Measurements from ENCODE around the gene PMM2. TPM values are rescaled to one million over a fixed set of nuclear protein-coding genes. Genes with fewer than 3 reads are reported as not detected.

PMM2 gene
- total and polyA plus RNA-seq, 2 experiments from 2014 or later = 38.2 to 60.4 TPM

- H3K27ac Mint-ChIP-seq = no peak overlapping the region
- TF ChIP-seq, protein P1, sequence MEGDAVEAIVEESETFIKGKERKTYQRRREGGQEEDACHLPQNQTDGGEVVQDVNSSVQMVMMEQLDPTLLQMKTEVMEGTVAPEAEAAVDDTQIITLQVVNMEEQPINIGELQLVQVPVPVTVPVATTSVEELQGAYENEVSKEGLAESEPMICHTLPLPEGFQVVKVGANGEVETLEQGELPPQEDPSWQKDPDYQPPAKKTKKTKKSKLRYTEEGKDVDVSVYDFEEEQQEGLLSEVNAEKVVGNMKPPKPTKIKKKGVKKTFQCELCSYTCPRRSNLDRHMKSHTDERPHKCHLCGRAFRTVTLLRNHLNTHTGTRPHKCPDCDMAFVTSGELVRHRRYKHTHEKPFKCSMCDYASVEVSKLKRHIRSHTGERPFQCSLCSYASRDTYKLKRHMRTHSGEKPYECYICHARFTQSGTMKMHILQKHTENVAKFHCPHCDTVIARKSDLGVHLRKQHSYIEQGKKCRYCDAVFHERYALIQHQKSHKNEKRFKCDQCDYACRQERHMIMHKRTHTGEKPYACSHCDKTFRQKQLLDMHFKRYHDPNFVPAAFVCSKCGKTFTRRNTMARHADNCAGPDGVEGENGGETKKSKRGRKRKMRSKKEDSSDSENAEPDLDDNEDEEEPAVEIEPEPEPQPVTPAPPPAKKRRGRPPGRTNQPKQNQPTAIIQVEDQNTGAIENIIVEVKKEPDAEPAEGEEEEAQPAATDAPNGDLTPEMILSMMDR (conservative IDR thresholded peaks at IDR 0.05; ENCODE audit: low read depth in 2 of 2) = no peak
- TF ChIP-seq ZNF114 (CRISPR knock-in tag; IDR thresholded peaks at IDR 0.05) (no peak), NANOG (IDR thresholded peaks at IDR 0.05; ENCODE audit: borderline replicate concordance) (no peak), EZH2 (IDR thresholded peaks at IDR 0.05; ENCODE audit: low read depth, unreplicated experiment) (no peak), CREB1 (CRISPR knock-in tag; IDR thresholded peaks at IDR 0.05; ENCODE audit: low read depth) (no peak), ZNF331 (CRISPR knock-in tag; IDR thresholded peaks at IDR 0.05; ENCODE audit: low read depth) (no peak), STAT1 (IDR thresholded peaks at IDR 0.05; ENCODE audit: unreplicated experiment) (no peak), JUNB (IDR thresholded peaks at IDR 0.05; ENCODE audit: unreplicated experiment) (no peak), EZH2phosphoT487 (IDR thresholded peaks at IDR 0.05; ENCODE audit: unreplicated experiment) (no peak), POLR2AphosphoS5 (IDR thresholded peaks at IDR 0.05; ENCODE audit: low read depth) (no peak)
- TF ChIP-seq, protein P2, sequence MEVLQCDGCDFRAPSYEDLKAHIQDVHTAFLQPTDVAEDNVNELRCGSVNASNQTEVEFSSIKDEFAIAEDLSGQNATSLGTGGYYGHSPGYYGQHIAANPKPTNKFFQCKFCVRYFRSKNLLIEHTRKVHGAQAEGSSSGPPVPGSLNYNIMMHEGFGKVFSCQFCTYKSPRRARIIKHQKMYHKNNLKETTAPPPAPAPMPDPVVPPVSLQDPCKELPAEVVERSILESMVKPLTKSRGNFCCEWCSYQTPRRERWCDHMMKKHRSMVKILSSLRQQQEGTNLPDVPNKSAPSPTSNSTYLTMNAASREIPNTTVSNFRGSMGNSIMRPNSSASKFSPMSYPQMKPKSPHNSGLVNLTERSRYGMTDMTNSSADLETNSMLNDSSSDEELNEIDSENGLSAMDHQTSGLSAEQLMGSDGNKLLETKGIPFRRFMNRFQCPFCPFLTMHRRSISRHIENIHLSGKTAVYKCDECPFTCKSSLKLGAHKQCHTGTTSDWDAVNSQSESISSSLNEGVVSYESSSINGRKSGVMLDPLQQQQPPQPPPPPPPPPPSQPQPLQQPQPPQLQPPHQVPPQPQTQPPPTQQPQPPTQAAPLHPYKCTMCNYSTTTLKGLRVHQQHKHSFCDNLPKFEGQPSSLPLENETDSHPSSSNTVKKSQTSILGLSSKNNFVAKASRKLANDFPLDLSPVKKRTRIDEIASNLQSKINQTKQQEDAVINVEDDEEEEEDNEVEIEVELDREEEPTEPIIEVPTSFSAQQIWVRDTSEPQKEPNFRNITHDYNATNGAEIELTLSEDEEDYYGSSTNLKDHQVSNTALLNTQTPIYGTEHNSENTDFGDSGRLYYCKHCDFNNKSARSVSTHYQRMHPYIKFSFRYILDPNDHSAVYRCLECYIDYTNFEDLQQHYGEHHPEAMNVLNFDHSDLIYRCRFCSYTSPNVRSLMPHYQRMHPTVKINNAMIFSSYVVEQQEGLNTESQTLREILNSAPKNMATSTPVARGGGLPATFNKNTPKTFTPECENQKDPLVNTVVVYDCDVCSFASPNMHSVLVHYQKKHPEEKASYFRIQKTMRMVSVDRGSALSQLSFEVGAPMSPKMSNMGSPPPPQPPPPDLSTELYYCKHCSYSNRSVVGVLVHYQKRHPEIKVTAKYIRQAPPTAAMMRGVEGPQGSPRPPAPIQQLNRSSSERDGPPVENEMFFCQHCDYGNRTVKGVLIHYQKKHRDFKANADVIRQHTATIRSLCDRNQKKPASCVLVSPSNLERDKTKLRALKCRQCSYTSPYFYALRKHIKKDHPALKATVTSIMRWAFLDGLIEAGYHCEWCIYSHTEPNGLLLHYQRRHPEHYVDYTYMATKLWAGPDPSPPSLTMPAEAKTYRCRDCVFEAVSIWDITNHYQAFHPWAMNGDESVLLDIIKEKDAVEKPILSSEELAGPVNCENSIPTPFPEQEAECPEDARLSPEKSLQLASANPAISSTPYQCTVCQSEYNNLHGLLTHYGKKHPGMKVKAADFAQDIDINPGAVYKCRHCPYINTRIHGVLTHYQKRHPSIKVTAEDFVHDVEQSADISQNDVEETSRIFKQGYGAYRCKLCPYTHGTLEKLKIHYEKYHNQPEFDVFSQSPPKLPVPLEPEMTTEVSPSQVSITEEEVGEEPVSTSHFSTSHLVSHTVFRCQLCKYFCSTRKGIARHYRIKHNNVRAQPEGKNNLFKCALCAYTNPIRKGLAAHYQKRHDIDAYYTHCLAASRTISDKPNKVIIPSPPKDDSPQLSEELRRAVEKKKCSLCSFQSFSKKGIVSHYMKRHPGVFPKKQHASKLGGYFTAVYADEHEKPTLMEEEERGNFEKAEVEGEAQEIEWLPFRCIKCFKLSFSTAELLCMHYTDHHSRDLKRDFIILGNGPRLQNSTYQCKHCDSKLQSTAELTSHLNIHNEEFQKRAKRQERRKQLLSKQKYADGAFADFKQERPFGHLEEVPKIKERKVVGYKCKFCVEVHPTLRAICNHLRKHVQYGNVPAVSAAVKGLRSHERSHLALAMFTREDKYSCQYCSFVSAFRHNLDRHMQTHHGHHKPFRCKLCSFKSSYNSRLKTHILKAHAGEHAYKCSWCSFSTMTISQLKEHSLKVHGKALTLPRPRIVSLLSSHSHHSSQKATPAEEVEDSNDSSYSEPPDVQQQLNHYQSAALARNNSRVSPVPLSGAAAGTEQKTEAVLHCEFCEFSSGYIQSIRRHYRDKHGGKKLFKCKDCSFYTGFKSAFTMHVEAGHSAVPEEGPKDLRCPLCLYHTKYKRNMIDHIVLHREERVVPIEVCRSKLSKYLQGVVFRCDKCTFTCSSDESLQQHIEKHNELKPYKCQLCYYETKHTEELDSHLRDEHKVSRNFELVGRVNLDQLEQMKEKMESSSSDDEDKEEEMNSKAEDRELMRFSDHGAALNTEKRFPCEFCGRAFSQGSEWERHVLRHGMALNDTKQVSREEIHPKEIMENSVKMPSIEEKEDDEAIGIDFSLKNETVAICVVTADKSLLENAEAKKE (CRISPR knock-in tag; IDR thresholded peaks at IDR 0.05) = no peak
- TF ChIP-seq, protein P3, sequence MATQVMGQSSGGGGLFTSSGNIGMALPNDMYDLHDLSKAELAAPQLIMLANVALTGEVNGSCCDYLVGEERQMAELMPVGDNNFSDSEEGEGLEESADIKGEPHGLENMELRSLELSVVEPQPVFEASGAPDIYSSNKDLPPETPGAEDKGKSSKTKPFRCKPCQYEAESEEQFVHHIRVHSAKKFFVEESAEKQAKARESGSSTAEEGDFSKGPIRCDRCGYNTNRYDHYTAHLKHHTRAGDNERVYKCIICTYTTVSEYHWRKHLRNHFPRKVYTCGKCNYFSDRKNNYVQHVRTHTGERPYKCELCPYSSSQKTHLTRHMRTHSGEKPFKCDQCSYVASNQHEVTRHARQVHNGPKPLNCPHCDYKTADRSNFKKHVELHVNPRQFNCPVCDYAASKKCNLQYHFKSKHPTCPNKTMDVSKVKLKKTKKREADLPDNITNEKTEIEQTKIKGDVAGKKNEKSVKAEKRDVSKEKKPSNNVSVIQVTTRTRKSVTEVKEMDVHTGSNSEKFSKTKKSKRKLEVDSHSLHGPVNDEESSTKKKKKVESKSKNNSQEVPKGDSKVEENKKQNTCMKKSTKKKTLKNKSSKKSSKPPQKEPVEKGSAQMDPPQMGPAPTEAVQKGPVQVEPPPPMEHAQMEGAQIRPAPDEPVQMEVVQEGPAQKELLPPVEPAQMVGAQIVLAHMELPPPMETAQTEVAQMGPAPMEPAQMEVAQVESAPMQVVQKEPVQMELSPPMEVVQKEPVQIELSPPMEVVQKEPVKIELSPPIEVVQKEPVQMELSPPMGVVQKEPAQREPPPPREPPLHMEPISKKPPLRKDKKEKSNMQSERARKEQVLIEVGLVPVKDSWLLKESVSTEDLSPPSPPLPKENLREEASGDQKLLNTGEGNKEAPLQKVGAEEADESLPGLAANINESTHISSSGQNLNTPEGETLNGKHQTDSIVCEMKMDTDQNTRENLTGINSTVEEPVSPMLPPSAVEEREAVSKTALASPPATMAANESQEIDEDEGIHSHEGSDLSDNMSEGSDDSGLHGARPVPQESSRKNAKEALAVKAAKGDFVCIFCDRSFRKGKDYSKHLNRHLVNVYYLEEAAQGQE (IDR thresholded peaks at IDR 0.05; ENCODE audit: unreplicated experiment) = no peak
- TF ChIP-seq, protein P4, sequence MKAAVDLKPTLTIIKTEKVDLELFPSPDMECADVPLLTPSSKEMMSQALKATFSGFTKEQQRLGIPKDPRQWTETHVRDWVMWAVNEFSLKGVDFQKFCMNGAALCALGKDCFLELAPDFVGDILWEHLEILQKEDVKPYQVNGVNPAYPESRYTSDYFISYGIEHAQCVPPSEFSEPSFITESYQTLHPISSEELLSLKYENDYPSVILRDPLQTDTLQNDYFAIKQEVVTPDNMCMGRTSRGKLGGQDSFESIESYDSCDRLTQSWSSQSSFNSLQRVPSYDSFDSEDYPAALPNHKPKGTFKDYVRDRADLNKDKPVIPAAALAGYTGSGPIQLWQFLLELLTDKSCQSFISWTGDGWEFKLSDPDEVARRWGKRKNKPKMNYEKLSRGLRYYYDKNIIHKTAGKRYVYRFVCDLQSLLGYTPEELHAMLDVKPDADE (IDR thresholded peaks at IDR 0.05) = no peak
Observed at GRCh38 chr16:8880839-8881510, 83.3 kb downstream of the PMM2 start.

More at GRCh38 chr16:8880839-8881510, 83.3 kb downstream of the PMM2 start:
- H3K36me3 ChIP-seq (ENCODE audit: insufficient read depth) = no peaks in the 10 kb centered on the region
- no peak overlapping the region for H3K4me3 ChIP-seq
- Mint-ChIP-seq H3K4me3 (no peak overlapping the region), H3K27me3 (ENCODE audit: insufficient read depth, low read depth, poor library complexity) (peaks cover 25% of the 10 kb centered on the region), H3K36me3 (ENCODE audit: low read depth) (no peaks in the 10 kb centered on the region; the same call in 1 of the 3 replicates), H3K4me1 (peaks cover 23% of the 10 kb centered on the region), H3K9me3 (no peaks in the 10 kb centered on the region; the same call in 2 of the 3 replicates)
- no peaks in the 10 kb centered on the region for H3K79me2 ChIP-seq (replicated peaks; ENCODE audit: insufficient read depth)
- H4K20me1 ChIP-seq (replicated peaks; ENCODE audit: insufficient read depth) = no peaks in the 10 kb centered on the region
- ATAC-seq (no peak), DNase-seq (ENCODE audit: low spot score) (no peak)
- no peak overlapping the region for H2AFZ ChIP-seq
- no peak overlapping the region for H3K4me2 ChIP-seq
- no peak overlapping the region for H3K27ac ChIP-seq (ENCODE audit: low read depth)
- H3K27me3 ChIP-seq (ENCODE audit: insufficient read depth) = no peaks in the 10 kb centered on the region
- peaks cover 15% of the 10 kb centered on the region for H3K4me1 ChIP-seq (ENCODE audit: insufficient read depth)
- H3K9me2 ChIP-seq (ENCODE audit: insufficient read depth) = no peaks in the 10 kb centered on the region
- H3F3A ChIP-seq (replicated peaks; ENCODE audit: low read depth) = 0 out of 2 replicates have a peak, but pooled peaks cover 3% of the 10 kb centered on the region
